Epithelial cell of proximal tubule (primary cell): ENCODE data around the gene SCFD2. TPM values are rescaled to one million over a fixed set of nuclear protein-coding genes. Genes with fewer than 3 reads are reported as not detected.

ENCODE experiments used
- DNase-seq: peaks from one replicate; pipeline ENCODE4 v3.0.0-alpha.2; 2011; ENCODE audit warnings: low read depth
- H3K4me3 ChIP-seq: 2 replicates; pipeline ENCODE4 v1.5.1; 2011; ENCODE audit warnings: low read depth, mild to moderate bottlenecking, low read length
- total RNA-seq: library from RNA; depleted of rRNA; stranded (reverse); fragments of >200 nt; gene quantifications from 2 replicates; pipeline ENCODE4 v1.2.3, GENCODE V29; 2015
- TF ChIP-seq, protein P1 (sequence below): conservative IDR thresholded peaks from 2 replicates; pipeline ENCODE4 v1.5.1; 2012; ENCODE audit warnings: low read depth, mild to moderate bottlenecking, low read length

SCFD2 gene
- total RNA-seq, 1 donor from 2014 or later = 8.9 TPM

DNA sequence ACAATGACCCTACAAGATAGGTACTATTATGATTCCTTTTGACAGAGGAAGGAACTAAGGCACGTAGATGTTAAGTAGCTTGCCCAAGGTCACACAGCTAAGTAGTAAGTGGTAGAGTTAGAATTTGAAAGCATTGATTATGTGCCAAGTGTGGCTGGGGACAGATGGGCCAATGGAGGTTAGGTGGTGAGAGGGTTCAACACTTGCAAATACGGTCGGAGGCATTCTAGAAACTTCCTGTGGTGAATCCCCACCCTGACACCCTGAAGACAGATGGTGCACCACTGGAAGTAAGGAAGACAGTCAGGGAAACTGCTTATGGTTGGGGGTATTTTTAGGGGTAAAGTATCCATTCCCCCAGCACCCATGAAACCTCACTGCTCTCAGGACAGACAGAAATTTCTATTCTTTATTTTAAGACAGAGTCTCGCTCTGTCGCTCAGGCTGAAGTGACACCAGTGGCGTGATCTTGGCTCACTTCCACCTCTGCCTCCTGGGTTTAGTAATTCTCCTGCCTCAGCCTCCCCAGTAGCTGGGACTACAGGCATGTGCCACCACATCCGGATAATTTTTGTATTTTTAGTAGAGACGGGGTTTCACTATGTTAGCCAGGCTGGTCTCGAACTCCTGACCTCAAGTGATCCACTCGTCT, 361.2 kb downstream of the SCFD2 start:
- no peak overlapping the region for H3K4me3 ChIP-seq
- TF ChIP-seq, protein P1, sequence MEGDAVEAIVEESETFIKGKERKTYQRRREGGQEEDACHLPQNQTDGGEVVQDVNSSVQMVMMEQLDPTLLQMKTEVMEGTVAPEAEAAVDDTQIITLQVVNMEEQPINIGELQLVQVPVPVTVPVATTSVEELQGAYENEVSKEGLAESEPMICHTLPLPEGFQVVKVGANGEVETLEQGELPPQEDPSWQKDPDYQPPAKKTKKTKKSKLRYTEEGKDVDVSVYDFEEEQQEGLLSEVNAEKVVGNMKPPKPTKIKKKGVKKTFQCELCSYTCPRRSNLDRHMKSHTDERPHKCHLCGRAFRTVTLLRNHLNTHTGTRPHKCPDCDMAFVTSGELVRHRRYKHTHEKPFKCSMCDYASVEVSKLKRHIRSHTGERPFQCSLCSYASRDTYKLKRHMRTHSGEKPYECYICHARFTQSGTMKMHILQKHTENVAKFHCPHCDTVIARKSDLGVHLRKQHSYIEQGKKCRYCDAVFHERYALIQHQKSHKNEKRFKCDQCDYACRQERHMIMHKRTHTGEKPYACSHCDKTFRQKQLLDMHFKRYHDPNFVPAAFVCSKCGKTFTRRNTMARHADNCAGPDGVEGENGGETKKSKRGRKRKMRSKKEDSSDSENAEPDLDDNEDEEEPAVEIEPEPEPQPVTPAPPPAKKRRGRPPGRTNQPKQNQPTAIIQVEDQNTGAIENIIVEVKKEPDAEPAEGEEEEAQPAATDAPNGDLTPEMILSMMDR = no peak
- DNase-seq = no peak

DNA sequence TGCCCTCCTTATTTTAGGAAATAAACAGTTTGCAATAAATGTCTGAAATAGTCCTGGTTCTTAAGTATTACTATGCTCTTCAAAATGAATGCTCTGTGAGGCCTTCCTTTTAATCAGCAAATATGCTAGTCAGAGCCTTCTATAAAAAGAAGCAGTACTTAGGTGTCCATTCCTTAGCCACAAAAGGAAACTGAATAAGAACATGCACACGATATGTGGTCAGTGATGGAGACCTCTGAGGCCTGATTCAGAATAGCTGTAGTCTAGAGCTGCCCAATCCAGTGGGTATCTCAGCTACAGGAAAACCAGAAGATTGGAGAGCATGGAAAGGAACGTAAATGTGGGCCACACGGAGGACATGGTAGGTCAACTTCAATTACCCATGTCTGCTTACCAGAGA, 361.9 kb downstream of the SCFD2 start:
- H3K4me3 ChIP-seq = no peak overlapping the region
- TF ChIP-seq, protein P1 = no peak
- no peak for DNase-seq

DNA sequence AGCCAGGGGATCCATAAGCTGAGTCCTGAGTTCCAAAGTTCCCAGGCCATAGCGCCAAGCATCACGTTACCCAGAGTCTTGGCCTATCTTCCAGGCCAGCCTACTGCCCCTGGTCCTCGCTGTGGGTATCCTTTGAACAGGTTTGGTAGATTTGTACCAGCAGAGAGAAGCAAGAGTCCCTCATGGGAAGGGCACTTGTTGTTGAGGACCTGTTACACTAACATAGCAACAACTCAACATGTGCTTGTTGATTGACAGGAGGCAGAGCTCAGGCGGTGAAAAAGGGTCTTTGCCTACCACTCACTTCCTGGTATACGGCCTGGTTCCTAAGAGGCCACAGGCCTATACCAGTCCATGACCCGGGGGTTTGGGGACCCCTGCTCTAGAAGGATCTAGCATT, 365.3 kb downstream of the SCFD2 start:
- TF ChIP-seq, protein P1 = no peak
- H3K4me3 ChIP-seq = no peak overlapping the region
- DNase-seq = no peak

DNA sequence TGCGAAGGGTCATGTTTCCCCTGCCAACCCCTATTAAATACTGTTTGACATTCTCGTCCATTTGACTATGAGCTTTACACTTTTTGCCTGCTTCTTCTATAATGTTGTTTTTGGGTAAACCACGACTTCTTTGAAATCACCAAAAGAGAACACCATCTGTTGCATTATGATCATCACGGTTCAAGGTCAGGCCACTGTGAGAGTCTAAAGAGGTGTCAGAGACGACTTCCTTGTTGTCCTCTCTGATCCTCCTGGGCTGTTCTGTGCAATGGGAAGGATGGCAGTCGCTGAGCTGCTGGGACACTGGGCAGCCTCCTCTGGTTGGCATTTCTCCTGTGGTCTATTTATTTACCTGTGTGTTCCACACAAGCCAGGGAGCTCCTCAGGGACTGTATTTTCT, 366.2 kb downstream of the SCFD2 start:
- no peak for DNase-seq
- TF ChIP-seq, protein P1 = no peak
- H3K4me3 ChIP-seq = no peak overlapping the region

DNA sequence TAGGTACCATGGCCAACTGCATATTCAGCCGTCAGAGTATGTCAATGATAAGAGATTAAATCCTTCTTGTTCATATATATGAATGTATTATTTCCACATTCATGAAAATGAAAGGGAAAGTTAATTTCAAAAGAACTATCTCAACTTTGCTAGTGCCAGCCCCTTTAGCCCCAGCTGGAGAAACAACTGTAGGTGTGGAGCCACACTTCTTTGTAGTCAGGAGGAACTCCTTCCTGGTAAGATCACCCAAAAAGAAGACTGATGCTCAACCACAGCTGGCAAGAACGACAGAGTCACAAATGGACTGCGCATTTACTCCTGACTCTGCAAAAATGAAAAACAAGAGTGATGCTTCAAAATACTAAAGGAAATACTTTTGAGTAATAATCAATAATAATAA, 367.4 kb downstream of the SCFD2 start:
- TF ChIP-seq, protein P1 = no peak
- no peak for DNase-seq

DNA sequence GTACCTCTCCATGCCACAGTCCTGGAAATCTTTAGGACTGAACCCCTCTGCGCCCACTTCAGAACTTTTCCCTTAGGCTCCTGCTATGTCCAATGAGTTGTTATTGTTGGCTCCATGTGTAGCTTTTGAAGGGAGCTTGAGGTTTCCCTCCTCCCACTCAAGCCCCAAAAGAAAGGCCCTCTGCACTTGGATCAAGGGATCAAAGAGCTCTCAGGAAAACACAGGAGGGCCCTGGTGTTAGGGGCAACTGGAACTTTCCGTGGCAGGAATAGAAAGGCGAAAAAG, 368.8 kb downstream of the SCFD2 start:
- DNase-seq = no peak
- TF ChIP-seq, protein P1 = no peak
- H3K4me3 ChIP-seq = no peak overlapping the region

More for the DNA sequence above, 367.4 kb downstream of the SCFD2 start:
- H3K4me3 ChIP-seq = no peak overlapping the region
